Measurements from ENCODE around the gene KTI12.

The KTI12 gene

GRCh38 chr1:51986718-51987117 is 46.9 kb downstream of the KTI12 start:
- DNase-seq (ENCODE audit: low read depth, low spot score): no peak

GRCh38 chr1:51982161-51982560 is 51.4 kb downstream of the KTI12 start:
- no peak for DNase-seq (ENCODE audit: low read depth, low spot score)

Measured in activated CD4-positive, CD25-positive, alpha-beta regulatory T cell treated with anti-CD3 and anti-CD28 coated beads, Interleukin-2, amount 50 U/mL, for 16 hours (primary cell).